NT2/D1 (cell line): ENCODE results near the gene PAQR7.

Source experiments
- YY1 ChIP-seq: IDR thresholded peaks from 2 replicates; pipeline ENCODE4 v1.6.1; 2011; ENCODE audit not compliant: insufficient read length, insufficient read depth
- ZNF274 ChIP-seq: IDR thresholded peaks from 2 replicates; pipeline ENCODE4 v1.6.1; 2011; ENCODE audit warnings: mild to moderate bottlenecking, low read depth, low read length

GRCh38 chr1:25813734-25814471 is 61.6 kb downstream of the PAQR7 start:
- no peak for TF ChIP-seq YY1
- TF ChIP-seq ZNF274, result no peak
